Measurements from ENCODE around the gene IMMP2L. TPM values are rescaled to one million over a fixed set of nuclear protein-coding genes. Genes with fewer than 3 reads are reported as not detected.

Gene IMMP2L
- total RNA-seq, 1 experiment from 2014 or later = 8.8 TPM

DNA sequence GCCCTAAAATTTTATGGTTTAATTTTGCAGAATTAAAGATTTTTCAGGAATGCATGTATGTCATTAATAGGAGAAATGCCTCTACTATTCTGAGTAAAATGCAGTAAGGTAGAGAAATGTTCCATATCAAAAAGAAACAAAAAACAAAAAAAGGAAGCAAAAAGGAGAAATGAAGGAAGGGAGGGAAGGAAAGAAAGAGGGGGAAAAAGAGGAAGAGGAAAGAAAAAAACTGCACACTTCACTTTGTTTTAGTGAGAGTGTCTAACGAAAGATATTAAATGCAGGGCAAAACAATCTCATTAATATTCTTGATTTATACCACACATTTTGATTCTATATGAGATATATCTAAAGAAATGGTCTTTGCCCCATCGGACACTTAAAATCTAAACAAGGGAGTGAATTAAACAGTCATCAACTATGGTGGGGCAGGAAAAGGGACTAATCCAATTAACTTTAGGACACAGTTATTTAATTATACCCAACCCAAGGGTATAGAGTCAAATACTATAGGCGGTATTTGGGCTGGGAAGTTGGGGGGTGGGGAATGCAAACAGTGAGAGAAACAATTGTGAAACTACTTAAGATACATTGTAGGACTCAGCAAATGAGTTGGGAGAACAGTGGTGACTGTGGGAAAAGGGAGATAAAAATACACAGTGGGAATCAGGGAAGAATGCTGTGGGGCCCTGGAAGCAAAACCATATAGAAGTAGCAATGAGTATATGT lies 27.0 kb downstream of the IMMP2L start:
- TF ChIP-seq, protein P1, sequence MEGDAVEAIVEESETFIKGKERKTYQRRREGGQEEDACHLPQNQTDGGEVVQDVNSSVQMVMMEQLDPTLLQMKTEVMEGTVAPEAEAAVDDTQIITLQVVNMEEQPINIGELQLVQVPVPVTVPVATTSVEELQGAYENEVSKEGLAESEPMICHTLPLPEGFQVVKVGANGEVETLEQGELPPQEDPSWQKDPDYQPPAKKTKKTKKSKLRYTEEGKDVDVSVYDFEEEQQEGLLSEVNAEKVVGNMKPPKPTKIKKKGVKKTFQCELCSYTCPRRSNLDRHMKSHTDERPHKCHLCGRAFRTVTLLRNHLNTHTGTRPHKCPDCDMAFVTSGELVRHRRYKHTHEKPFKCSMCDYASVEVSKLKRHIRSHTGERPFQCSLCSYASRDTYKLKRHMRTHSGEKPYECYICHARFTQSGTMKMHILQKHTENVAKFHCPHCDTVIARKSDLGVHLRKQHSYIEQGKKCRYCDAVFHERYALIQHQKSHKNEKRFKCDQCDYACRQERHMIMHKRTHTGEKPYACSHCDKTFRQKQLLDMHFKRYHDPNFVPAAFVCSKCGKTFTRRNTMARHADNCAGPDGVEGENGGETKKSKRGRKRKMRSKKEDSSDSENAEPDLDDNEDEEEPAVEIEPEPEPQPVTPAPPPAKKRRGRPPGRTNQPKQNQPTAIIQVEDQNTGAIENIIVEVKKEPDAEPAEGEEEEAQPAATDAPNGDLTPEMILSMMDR (IDR thresholded peaks at IDR 0.05) = no peak
- no TSS peak for BruUV-seq (replicated peaks)
- Histone ChIP-seq H3K36me3 (ENCODE audit: control insufficient read depth, insufficient read depth, low read length) (no peaks in the 10 kb centered on the region), H3K4me1 (ENCODE audit: control insufficient read depth, insufficient read depth, low read length) (no peaks in the 10 kb centered on the region), H3K4me3 (ENCODE audit: low read depth in 2 of 2, low read length in 2 of 2) (no peak overlapping the region), H3K27me3 (ENCODE audit: control insufficient read depth, insufficient read depth, low read length) (no peaks in the 10 kb centered on the region), H3K9me3 (ENCODE audit: control insufficient read depth, insufficient read depth, low read depth, low read length) (no peaks in the 10 kb centered on the region), H3K27ac (ENCODE audit: low read length) (no peak overlapping the region)
- ATAC-seq (no peak), DNase-seq (ENCODE audit: low read depth, low spot score) (no peak)
- in situ Hi-C loops (cut with HindIII; ENCODE audit: low pct_unique_long_range_greater_than_20kb, low sequenced_read_pairs) (no loop called here), intact Hi-C loops (cut with micrococcal nuclease; ENCODE audit: unreplicated experiment) (no loop called here)
- ChIA-PET CTCF (no interaction called here), POLR2A (no interaction called here)

DNA sequence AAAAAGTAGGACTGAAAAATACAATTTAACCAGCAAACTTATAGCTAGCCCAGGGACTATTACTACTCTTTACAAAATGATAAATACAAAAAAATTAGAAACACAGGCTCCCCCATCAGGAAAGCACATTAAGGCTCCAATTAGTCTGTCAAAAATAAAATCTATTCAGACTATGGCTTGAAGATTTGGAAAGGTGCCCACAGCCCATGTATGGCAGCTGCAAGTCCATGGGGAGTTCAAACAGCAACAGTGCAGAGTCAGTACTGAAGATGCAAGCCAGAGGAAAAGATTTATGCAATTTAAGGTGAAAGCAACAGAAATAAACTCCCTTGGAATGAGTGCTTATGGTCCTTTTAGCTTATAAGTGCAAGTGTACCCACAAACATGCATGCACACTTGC lies 29.7 kb downstream of the IMMP2L start:
- H3K27me3 ChIP-seq (ENCODE audit: control insufficient read depth, insufficient read depth, low read length) = no peaks in the 10 kb centered on the region
- H3K4me1 ChIP-seq (ENCODE audit: control insufficient read depth, insufficient read depth, low read length) = no peaks in the 10 kb centered on the region
- no peak for DNase-seq (ENCODE audit: low read depth, low spot score)
- H3K4me3 ChIP-seq (ENCODE audit: low read depth in 2 of 2, low read length in 2 of 2) = no peak overlapping the region
- H3K27ac ChIP-seq (ENCODE audit: low read length) = no peak overlapping the region
- intact Hi-C loops (cut with micrococcal nuclease; ENCODE audit: unreplicated experiment) (no loop called here), in situ Hi-C loops (cut with HindIII; ENCODE audit: low pct_unique_long_range_greater_than_20kb, low sequenced_read_pairs) (no loop called here)
- ChIA-PET POLR2A (interaction anchor here (0.7 kb wide), 1 partner anchor 582 kb away, joined by 5 read pairs; no protein-coding TSS in a partner anchor), CTCF (interaction anchor here (0.5 to 0.6 kb wide), 2 partner anchors 258 to 361 kb away, joined by 3 to 4 read pairs; no protein-coding TSS in a partner anchor)
- no peaks in the 10 kb centered on the region for H3K9me3 ChIP-seq (ENCODE audit: control insufficient read depth, insufficient read depth, low read depth, low read length)
- no peak for ATAC-seq
- TF ChIP-seq TCF7L2 (IDR thresholded peaks at IDR 0.05; ENCODE audit: low read depth, low read length) = no peak
- TF ChIP-seq POLR2AphosphoS5 (IDR thresholded peaks at IDR 0.05; ENCODE audit: low read depth, low read length) = no peak
- TF ChIP-seq, protein P2, sequence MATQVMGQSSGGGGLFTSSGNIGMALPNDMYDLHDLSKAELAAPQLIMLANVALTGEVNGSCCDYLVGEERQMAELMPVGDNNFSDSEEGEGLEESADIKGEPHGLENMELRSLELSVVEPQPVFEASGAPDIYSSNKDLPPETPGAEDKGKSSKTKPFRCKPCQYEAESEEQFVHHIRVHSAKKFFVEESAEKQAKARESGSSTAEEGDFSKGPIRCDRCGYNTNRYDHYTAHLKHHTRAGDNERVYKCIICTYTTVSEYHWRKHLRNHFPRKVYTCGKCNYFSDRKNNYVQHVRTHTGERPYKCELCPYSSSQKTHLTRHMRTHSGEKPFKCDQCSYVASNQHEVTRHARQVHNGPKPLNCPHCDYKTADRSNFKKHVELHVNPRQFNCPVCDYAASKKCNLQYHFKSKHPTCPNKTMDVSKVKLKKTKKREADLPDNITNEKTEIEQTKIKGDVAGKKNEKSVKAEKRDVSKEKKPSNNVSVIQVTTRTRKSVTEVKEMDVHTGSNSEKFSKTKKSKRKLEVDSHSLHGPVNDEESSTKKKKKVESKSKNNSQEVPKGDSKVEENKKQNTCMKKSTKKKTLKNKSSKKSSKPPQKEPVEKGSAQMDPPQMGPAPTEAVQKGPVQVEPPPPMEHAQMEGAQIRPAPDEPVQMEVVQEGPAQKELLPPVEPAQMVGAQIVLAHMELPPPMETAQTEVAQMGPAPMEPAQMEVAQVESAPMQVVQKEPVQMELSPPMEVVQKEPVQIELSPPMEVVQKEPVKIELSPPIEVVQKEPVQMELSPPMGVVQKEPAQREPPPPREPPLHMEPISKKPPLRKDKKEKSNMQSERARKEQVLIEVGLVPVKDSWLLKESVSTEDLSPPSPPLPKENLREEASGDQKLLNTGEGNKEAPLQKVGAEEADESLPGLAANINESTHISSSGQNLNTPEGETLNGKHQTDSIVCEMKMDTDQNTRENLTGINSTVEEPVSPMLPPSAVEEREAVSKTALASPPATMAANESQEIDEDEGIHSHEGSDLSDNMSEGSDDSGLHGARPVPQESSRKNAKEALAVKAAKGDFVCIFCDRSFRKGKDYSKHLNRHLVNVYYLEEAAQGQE (IDR thresholded peaks at IDR 0.05; ENCODE audit: insufficient read depth in 1 of 2, low read depth in 2 of 2, low read length in 1 of 2) = no peak
- no peak for TF ChIP-seq SIN3A (IDR thresholded peaks at IDR 0.05; ENCODE audit: borderline replicate concordance, insufficient read depth, low read depth, low read length)
- TF ChIP-seq, protein P1 (IDR thresholded peaks at IDR 0.05) = no peak
- BruUV-seq (replicated peaks) = no TSS peak
- H3K36me3 ChIP-seq (ENCODE audit: control insufficient read depth, insufficient read depth, low read length) = no peaks in the 10 kb centered on the region
